Retina (tissue), 1 donor: ENCODE measurements around the gene DPRX.
"Not testable (repeated sequence)": the region's sequence is repeated elsewhere in the genome, so short reads cannot be mapped to it uniquely, and the experiment has no call there.

ENCODE experiments used
- DNase-seq: peaks from one replicate; pipeline ENCODE4 v3.0.0-alpha.2; 2016

DPRX gene

GRCh38 chr19:53647350-53647749, 15.6 kb downstream of the DPRX start:
- DNase-seq = no peak

- DNase-seq = no peak
These were observed 16.0 kb downstream of the DPRX start for GRCh38 chr19:53647792-53648191.

GRCh38 chr19:53649746-53650593, 18.2 kb downstream of the DPRX start:
- DNase-seq = no peak

- no peak for DNase-seq
These were observed 20.7 kb downstream of the DPRX start for GRCh38 chr19:53652476-53652875.

GRCh38 chr19:53655042-53655665, 23.4 kb downstream of the DPRX start:
- DNase-seq = no peak

GRCh38 chr19:53657330-53657729, 25.5 kb downstream of the DPRX start:
- DNase-seq = no peak

- no peak for DNase-seq
These were observed 26.0 kb downstream of the DPRX start for GRCh38 chr19:53657778-53658177.

GRCh38 chr19:53659292-53659691, 27.5 kb downstream of the DPRX start:
- DNase-seq = no peak

- no peak for DNase-seq
These were observed 28.8 kb downstream of the DPRX start for GRCh38 chr19:53660584-53660983.

- DNase-seq = no peak
These were observed 30.4 kb downstream of the DPRX start for GRCh38 chr19:53662209-53662608.

- DNase-seq = no peak
These were observed 32.4 kb downstream of the DPRX start for GRCh38 chr19:53664152-53664551.

- no peak for DNase-seq
These were observed 33.0 kb downstream of the DPRX start for GRCh38 chr19:53664760-53665159.

- DNase-seq = not testable (repeated sequence)
These were observed 34.5 kb downstream of the DPRX start for GRCh38 chr19:53666331-53666730.

GRCh38 chr19:53668804-53669203, 37.0 kb downstream of the DPRX start:
- not testable (repeated sequence) for DNase-seq

- no peak for DNase-seq
These were observed 38.5 kb downstream of the DPRX start for GRCh38 chr19:53670345-53670744.

- DNase-seq = no peak
These were observed 39.9 kb downstream of the DPRX start for GRCh38 chr19:53671663-53672062.
